GM19467 (cell line): ENCODE results near the gene CISD3.
"Not testable (repeated sequence)": the region's sequence is repeated elsewhere in the genome, so short reads cannot be mapped to it uniquely, and the experiment has no call there.

Experiments used
- ATAC-seq: cut with Tn5 transposase; IDR thresholded peaks from one replicate; pipeline ENCODE4 v1.9.1; 2021; ENCODE audit warnings: mild to moderate bottlenecking, moderate library complexity; ENCODE audit not compliant: unreplicated experiment

CISD3 gene

DNA sequence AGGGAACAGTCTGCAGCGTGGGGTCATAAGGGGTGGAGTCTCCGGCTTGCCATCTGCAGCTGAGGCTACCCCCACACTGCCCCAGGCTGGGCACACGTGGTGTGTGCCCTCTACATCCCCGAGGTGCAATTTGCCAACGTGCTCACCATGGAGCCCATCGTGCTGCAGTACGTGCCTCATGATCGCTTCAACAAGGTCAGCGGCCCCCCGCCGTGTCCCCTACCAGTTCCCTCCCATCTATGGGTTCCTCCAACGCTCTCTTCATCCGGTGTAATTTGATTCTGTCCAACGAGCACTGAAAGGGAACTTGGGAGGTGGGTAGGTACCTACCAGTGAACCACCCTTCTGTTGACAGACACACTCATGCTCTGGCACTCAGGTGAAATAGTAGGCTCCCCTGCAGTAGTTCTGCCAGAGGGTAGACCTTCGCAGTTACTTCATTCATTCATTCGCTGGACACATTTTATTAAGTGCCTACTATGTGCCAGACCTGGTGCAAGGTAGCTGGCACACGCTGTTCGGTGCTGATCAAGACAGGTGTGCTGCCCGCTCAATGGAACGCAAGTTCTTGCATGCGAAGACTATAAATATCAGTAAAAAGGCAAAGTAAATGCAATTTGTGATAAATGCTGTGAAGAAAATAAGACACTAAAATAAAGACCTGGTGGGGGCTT, 22.3 kb upstream of the CISD3 start:
- ATAC-seq, result no peak

DNA sequence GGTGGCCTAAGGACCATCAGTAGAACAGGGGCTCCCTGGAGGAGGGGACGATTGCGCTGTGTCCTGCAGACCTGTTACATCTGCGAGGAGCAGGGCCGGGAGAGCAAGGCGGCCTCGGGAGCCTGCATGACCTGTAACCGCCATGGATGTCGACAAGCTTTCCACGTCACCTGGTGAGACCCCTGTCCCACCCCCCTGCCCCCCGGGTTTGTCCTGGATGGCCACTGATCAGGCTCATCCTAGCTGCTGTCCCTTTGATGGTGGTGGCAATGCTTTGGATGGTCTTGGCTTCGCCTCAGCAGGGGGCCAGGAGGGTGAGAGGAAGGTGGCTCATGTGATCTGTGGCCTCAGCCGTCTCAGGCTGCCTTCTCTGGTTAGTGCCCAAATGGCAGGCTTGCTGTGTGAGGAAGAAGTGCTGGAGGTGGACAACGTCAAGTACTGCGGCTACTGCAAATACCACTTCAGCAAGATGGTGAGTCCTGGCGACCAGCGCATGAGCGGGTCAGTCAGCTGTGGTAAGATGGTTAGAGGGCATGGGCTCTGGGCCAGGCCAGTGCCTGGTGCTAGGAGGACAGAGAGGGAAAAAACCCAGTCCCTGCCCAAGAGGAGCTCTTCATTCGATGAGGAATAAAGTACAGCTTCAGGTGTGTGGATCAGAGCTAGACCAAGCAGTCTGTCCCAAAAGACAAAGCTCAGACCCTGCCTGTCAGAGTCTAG, 20.9 kb upstream of the CISD3 start:
- ATAC-seq, result no peak

GRCh38 chr17:38709864-38710603, 20.1 kb upstream of the CISD3 start:
- no peak for ATAC-seq

DNA sequence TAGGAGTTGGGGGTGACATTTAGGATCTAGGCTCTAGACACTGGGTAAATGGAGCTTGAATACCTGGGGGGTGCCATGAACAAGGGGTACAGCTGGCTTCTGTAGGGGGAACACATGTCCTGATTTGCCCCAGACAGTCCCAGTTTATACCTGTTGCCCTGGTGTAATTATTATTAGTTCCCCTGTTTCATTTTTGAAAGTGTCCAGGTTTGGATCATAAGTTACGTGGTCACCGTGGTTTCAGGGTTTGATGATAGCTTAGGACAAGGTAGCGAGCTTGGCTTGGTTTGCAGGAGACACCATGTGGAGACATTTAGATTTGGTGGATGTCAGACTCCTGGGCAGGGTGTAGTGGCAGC, 19.6 kb upstream of the CISD3 start:
- ATAC-seq, result no peak

DNA sequence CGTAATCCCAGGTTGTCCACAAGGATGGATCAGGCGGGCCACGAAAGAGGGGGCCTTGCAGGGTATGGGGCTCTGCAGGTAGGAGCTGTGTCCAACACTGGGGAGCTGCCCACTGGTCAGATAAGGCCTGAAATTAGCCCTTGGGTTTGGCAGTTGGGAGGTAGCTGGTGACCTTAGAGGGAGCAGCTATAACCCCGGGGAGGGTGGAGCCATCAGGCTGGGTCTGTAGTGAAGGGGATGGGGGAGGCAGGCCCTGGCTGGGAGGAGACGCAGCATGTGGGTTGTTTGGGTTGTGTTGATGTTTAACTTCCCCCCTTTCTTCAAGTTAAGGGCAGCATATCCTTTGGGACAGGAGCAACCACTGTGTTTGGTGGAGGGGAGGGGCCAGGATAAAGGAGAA, 19.2 kb upstream of the CISD3 start:
- ATAC-seq, result no peak

DNA sequence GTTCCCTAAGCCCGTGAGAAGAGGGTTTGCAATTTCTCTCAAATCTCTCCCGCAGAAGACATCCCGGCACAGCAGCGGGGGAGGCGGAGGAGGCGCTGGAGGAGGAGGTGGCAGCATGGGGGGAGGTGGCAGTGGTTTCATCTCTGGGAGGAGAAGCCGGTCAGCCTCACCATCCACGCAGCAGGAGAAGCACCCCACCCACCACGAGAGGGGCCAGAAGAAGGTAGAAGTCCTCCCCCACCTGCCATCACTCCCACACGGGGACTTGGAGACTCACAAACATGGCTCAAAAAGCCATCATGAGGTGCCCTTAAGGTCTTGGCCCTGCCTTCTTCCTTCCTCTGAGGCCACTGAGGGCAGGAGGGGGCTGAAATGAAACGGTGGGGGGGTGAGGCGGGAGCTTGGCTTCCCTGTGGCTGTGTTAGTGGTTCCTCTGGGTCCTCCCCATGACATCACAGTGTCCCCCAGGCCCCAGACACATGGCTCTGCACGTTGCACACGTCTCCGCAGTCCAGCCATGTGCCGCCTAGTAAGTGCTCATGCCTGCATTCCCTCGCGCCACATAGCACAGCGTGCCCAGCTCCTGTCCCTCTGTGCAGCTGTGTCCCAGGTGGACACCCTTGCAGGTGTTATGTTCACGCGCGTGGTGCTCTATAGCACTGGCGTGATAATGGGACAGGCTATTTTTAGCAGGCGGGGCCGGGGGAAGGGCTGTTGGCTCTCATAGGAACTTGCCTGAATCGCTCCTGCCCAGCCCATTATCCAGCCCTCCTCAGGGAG, 18.2 kb upstream of the CISD3 start:
- no peak for ATAC-seq

DNA sequence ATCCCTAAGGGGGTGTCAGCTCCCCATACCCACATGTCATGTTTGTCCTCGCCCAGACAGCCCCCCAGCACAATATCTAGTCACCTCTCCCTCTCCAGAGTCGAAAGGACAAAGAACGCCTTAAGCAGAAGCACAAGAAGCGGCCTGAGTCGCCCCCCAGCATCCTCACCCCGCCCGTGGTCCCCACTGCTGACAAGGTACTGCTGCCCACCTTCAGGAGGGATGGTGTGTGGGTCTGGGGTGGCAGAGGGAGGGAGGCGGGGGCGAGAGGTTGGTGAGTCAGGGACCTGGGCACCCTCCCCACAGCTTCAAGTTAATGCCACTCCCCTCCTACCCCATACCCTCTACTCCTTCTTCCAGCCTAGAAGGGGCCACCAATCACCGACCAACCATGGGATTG, 17.5 kb upstream of the CISD3 start:
- ATAC-seq, result no peak

DNA sequence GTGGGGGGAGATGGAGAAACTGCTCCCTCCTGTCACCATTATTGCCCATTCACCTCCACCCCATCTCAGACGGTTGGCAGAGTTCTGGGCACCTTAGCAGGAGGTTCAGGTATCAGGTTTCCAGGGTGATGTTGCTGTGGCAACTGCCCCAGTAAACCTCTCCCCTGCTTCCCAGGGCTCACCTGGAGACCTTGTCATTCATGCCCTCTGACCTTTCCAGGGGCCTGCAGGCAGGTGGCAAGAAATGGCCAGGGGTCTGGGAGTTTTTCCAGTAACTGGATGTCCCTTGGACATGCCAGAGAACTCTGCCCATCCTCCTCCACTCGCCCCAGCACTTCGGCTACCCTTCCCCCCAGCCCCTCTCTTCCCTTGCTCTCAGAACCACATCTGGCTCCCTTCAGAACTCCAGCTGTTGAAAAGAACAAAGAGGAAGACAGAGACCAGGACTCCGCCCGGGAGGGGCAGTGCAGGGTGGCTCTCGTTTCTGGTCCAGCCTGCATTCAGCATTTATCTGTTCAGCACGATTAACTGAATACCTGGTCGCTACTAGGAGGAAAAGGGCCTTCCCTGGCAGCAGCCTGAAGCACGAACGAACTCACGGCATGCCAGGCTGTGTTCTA, 16.6 kb upstream of the CISD3 start:
- no peak for ATAC-seq

GRCh38 chr17:38715216-38715943, 14.8 kb upstream of the CISD3 start:
- no peak for ATAC-seq

DNA sequence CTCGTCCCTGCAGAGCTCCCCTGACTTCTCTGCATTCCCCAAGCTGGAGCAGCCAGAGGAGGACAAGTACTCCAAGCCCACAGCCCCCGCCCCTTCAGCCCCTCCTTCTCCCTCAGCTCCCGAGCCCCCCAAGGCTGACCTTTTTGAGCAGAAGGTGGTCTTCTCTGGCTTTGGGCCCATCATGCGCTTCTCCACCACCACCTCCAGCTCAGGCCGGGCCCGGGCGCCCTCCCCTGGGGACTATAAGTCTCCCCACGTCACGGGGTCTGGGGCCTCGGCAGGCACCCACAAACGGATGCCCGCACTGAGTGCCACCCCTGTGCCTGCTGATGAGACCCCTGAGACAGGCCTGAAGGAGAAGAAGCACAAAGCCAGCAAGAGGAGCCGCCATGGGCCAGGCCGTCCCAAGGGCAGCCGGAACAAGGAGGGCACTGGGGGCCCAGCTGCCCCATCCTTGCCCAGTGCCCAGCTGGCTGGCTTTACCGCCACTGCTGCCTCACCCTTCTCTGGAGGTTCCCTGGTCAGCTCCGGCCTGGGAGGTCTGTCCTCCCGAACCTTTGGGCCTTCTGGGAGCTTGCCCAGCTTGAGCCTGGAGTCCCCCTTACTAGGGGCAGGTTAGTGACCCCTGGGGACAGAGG, 13.7 kb upstream of the CISD3 start:
- no peak for ATAC-seq

DNA sequence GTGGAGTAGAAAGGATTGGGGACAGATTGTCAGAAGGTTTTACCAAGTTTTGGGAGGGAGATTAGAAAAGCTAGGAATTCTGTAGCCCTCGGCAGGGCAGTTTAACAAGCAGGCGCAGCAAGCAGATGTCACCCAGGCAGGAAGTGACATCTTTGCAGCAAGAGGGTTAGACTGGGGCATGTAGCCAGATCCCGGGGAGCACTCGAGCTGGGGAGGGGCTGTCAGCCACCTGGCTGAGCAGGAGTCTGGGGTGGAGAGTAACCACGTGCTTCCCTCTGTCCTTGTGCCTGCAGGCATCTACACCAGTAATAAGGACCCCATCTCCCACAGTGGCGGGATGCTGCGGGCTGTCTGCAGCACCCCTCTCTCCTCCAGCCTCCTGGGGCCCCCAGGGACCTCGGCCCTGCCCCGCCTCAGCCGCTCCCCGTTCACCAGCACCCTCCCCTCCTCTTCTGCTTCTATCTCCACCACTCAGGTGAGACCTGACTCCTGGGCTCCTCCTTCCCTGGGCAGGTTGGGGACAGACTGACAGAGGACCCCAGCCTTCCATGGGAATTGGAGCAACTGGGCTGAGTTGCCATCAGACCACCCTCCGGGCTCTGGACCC, 12.9 kb upstream of the CISD3 start:
- no peak for ATAC-seq

DNA sequence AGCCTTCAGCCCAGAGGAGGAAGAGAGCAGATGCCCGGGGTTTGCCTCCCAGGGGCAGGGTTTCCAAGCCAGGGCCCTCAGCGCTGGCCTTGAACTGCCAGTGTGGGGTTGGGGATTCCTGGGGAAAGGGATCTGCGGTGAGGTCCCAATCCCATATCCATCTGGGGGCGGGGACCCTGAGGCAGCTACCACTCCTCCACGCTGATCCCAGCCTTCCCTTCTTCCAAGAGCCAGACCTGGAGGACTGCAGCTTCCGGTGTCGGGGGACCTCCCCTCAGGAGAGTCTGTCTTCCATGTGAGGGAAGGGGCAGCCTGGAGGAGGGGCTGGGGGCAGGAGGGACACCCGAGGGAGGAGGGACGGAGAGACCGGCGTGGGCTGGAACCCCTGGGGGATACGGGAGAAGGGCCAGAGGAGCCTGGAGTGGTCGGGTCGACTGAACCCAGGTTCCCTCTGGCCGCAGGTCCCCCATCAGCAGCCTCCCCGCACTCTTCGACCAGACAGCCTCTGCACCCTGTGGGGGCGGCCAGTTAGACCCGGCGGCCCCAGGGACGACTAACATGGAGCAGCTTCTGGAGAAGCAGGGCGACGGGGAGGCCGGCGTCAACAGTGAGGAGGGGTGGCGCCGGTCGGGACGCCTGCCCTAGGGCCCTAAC, 10.7 kb upstream of the CISD3 start:
- no peak for ATAC-seq

DNA sequence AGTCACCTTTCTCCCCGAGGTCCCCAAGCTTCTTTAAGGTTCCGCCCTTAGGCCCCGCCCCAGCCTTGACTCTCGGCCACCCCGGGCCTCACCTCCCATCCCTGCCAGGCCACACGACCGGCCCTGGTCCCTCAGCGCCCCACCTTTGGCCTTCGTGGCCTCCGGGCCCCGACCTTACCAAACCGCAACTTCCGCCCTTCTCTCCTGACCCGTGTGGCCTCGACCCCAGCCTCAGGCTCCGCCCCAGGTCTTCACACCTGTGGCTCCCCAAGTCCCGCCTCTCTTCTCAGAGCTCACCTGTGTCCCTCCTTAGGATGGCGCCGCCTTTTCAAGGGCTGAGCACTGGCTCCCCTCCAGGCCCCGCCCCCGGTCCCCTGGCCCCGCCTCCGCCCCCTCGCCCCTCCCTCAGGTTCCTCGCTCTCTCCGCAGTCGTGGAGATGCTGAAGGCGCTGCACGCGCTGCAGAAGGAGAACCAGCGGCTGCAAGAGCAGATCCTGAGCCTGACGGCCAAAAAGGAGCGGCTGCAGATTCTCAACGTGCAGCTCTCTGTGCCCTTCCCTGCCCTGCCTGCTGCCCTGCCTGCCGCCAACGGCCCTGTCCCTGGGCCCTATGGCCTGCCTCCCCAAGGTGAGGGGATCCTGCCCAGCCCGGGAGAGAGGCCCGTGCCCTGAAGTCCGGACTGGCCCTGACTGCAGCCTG, 10.0 kb upstream of the CISD3 start:
- ATAC-seq, result no peak

- no peak for ATAC-seq
Measured at GRCh38 chr17:38720941-38721340, 9.2 kb upstream of the CISD3 start.

DNA sequence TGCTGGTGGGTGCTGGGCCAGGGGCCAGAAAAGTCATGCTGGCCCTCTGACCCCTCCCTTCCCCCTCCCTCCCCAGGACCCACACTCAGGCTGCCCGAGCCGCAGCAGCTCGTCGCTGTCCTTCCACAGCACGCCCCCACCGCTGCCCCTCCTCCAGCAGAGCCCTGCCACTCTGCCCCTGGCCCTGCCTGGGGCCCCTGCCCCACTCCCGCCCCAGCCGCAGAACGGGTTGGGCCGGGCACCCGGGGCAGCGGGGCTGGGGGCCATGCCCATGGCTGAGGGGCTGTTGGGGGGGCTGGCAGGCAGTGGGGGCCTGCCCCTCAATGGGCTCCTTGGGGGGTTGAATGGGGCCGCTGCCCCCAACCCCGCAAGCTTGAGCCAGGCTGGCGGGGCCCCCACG, 8.3 kb upstream of the CISD3 start:
- ATAC-seq, result no peak

GRCh38 chr17:38724337-38724988, 5.7 kb upstream of the CISD3 start:
- ATAC-seq, result no peak

DNA sequence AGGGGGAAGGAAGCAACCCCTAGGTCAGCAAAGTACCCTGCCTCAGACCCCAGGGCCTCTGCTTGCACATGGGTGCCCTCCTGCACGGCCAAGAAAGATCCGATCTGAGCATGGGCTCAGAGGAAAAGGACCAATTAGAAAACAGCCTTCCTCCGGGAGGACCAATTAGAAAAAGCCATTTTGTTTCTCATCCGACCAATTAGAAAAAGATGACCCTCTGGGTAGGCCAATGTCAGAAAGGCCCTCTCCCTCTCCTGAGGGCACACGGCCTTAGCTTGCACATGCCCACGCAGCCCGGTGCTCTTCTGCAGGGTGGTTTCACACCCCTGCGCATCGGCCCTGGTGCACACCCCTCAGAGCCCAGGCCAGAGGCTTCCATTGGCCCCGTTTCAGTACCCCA, 5.1 kb upstream of the CISD3 start:
- no peak for ATAC-seq

GRCh38 chr17:38726145-38726544, 4.0 kb upstream of the CISD3 start:
- not testable (repeated sequence) for ATAC-seq
